Measurements from ENCODE around the gene SLU7. TPM values are rescaled to one million over a fixed set of nuclear protein-coding genes. Genes with fewer than 3 reads are reported as not detected.

Gene SLU7
- total and polyA plus RNA-seq, 9 of the 15 experiments (the other 6 are each of a cell fraction or from before 2014, with no cell fraction given), result 42.1 to 65.7 (median 54.8) TPM

- TF ChIP-seq MYC (IDR thresholded peaks at IDR 0.05; ENCODE audit: low read depth, low read length), result no peak
- TF ChIP-seq MYC (CRISPR knock-in tag; IDR thresholded peaks at IDR 0.05; ENCODE audit: borderline replicate concordance, low read depth), result no peak
- TF ChIP-seq TRIM24 (IDR thresholded peaks at IDR 0.05), result no peak
These were observed 41.2 kb downstream of the SLU7 start (continued) for GRCh38 chr5:160377651-160378050.

- no peak overlapping the region for H3K4me3 ChIP-seq
- peaks cover 3% of the 10 kb centered on the region for H3K9me1 ChIP-seq (ENCODE audit: control insufficient read depth, insufficient read depth, low read length)
- TF ChIP-seq ZBTB26 (CRISPR knock-in tag; IDR thresholded peaks at IDR 0.05), result no peak
- no peak for TF ChIP-seq SMC3 (conservative IDR thresholded peaks at IDR 0.05; ENCODE audit: insufficient read depth, low read depth, low read length)
- no peak for TF ChIP-seq TFAP4 (CRISPR knock-in tag; IDR thresholded peaks at IDR 0.05; ENCODE audit: borderline replicate concordance)
- no peak for TF ChIP-seq ZNF444 (CRISPR knock-in tag; IDR thresholded peaks at IDR 0.05)
- no peak for TF ChIP-seq RBM34 (IDR thresholded peaks at IDR 0.05; ENCODE audit: borderline replicate concordance, insufficient read depth, low read length)
- TF ChIP-seq E2F3 (CRISPR knock-in tag; IDR thresholded peaks at IDR 0.05), result no peak
- no peak for TF ChIP-seq ZNF24 (IDR thresholded peaks at IDR 0.05)
- no peak for TF ChIP-seq ZBTB43 (CRISPR knock-in tag; IDR thresholded peaks at IDR 0.05)
- TF ChIP-seq BRD9 (IDR thresholded peaks at IDR 0.05; ENCODE audit: low read depth, partially characterized antibody), result no peak
- TF ChIP-seq ZFPM2 (CRISPR knock-in tag; IDR thresholded peaks at IDR 0.05), result no peak
- TF ChIP-seq ZBTB8A (IDR thresholded peaks at IDR 0.05; ENCODE audit: partially characterized antibody), result no peak
- no peak for TF ChIP-seq TCF3 (CRISPR knock-in tag; IDR thresholded peaks at IDR 0.05)
- no peak for TF ChIP-seq ZNF232 (CRISPR knock-in tag; IDR thresholded peaks at IDR 0.05)
- TF ChIP-seq HDGF (IDR thresholded peaks at IDR 0.05), result no peak
- TF ChIP-seq POLR3A (IDR thresholded peaks at IDR 0.05; ENCODE audit: borderline replicate concordance, extremely low read depth, insufficient read depth, insufficient read length), result no peak
- 0 out of 5 replicates have a peak, but pooled peaks cover 0 to 5% of the 10 kb centered on the region in 2 experiments for H3K4me1 ChIP-seq (replicated peaks in 1 of 2; ENCODE audit: control insufficient read depth in 2 of 2, insufficient read depth in 2 of 2, low read length in 2 of 2)
- ChIA-PET CTCF (ENCODE audit: low intra/inter-chr PET ratio) (interaction anchor here (0.6 kb wide), 1 partner anchor 13 kb away, joined by 4 read pairs; no protein-coding TSS in a partner anchor), POLR2A (no interaction called here)
- H2AFZ ChIP-seq (ENCODE audit: low read depth, low read length), result no peak overlapping the region
- no peak for FAIRE-seq
- no peak overlapping the region for H3K4me2 ChIP-seq (ENCODE audit: insufficient read depth, low read length)
- no peak overlapping the region for H3K9ac ChIP-seq (ENCODE audit: insufficient read depth in 1 of 2, low read depth in 2 of 2, low read length in 2 of 2)
- DNase-seq (ENCODE audit: extremely low read depth in 1 of 4, low spot score in 3 of 4), result no peak
- H3K9me3 ChIP-seq (replicated peaks; ENCODE audit: control insufficient read depth, insufficient read depth, low read depth, low read length), result no peaks in the 10 kb centered on the region
- intact Hi-C loops (cut with micrococcal nuclease) (no loop called here), in situ Hi-C loops (cut with MboI) (no loop called here)
- H3K27ac ChIP-seq (ENCODE audit: extremely low read depth, low read depth, low read length), result no peak overlapping the region
- H3K79me2 ChIP-seq (ENCODE audit: control insufficient read depth, insufficient read depth, low read length), result no peaks in the 10 kb centered on the region
- H3K36me3 ChIP-seq (ENCODE audit: control insufficient read depth, insufficient read depth, low read length), result no peaks in the 10 kb centered on the region
- no peaks in the 10 kb centered on the region for H4K20me1 ChIP-seq (replicated peaks; ENCODE audit: control insufficient read depth, insufficient read depth, low read length)
- BruUV-seq (replicated peaks), result no TSS peak
- ATAC-seq, result no peak
- peaks cover 5 to 17% of the 10 kb centered on the region in 2 experiments; a peak in 3 of 5 replicates for H3K27me3 ChIP-seq (ENCODE audit: control insufficient read depth in 2 of 2, insufficient read depth in 2 of 2, low read length in 2 of 2)
These were observed 42.5 kb downstream of the SLU7 start for GRCh38 chr5:160376416-160376815.
